K562 (cell line): ENCODE results near the gene ZMYND8. TPM values are rescaled to one million over a fixed set of nuclear protein-coding genes. Genes with fewer than 3 reads are reported as not detected.

ENCODE experiments used
- ARHGAP35 ChIP-seq: fragments of 450-650 bp; IDR thresholded peaks from 2 replicates; pipeline ENCODE4 v1.6.1; 2018; ENCODE audit not compliant: partially characterized antibody
- COPS2 ChIP-seq: fragments of 450-650 bp; conservative IDR thresholded peaks from 2 replicates; pipeline ENCODE4 v1.6.1; 2016; ENCODE audit warnings: mild to moderate bottlenecking, moderate library complexity
- HDGF ChIP-seq: fragments of 450-650 bp; IDR thresholded peaks from 2 replicates; pipeline ENCODE4 v1.6.1; 2016
- SMARCC2 ChIP-seq: fragments of 450-650 bp; IDR thresholded peaks from 2 replicates; pipeline ENCODE4 v1.6.1; 2017; ENCODE audit warnings: antibody characterized with exemption, moderate library complexity, mild to moderate bottlenecking, low read depth
- TCF7L2 ChIP-seq: fragments of 150-350 bp; IDR thresholded peaks from 2 replicates; pipeline ENCODE4 v1.6.1; 2016; ENCODE audit warnings: low read depth, mild to moderate bottlenecking, low read length, moderate library complexity
- TEAD2 ChIP-seq: fragments of 450-650 bp; IDR thresholded peaks from 2 replicates; pipeline ENCODE4 v1.6.1; 2016; ENCODE audit warnings: missing genetic modification characterization, control low read depth, missing compliant biosample characterization
- polyA plus RNA-seq, 8 experiments: library from polyadenylated mRNA; depleted of rRNA in 4 of 8; stranded (reverse) in 5 of 8; unstranded in 3 of 8; fragments of >200 nt; fragmentation: Nextera tagmentation in 2 of 8; fragmentation: Illumina TruSeq in 1 of 8; extraction: Ambion mirVana in 2 of 8; extraction: Trizol in 1 of 8; gene quantifications; 2 replicates each; pipeline versions ENCODE4 v1.2.1 to v1.2.3, GENCODE V29; 2011 to 2014; ENCODE audit warnings: inconsistent platforms in 1 of 8, missing spikeins in 1 of 8
- total RNA-seq, 7 experiments: library from RNA; depleted of rRNA in 6 of 7; stranded (reverse); fragments of >200 nt in 6 of 7; fragmentation: Illumina TruSeq in 2 of 7; extraction: Trizol in 2 of 7; gene quantifications; 2 replicates each; pipeline versions ENCODE4 v1.2.1 to v1.2.3, GENCODE V29; 2011 to 2021; ENCODE audit warnings: low replicate concordance in 1 of 7
- TF ChIP-seq, protein P1 (sequence below), 2 experiments: fragments of 450-650 bp in 1 of 2; sonication (generic) in 1 of 2; formaldehyde crosslinking in 1 of 2; IDR thresholded peaks; 2 replicates each; pipeline versions ENCODE4 v1.7.1 to v1.9.0; 2016 to 2022; ENCODE audit warnings: inconsistent platforms in 1 of 2, mild to moderate bottlenecking in 1 of 2, missing genetic modification reagents in 1 of 2
- TF ChIP-seq, protein P2 (sequence below), 2 experiments: fragments of 450-650 bp; IDR thresholded peaks; 2 replicates each; pipeline ENCODE4 v1.6.1; 2016
- TF ChIP-seq, protein P3 (sequence below): fragments of 250-450 bp; sonication (Bioruptor Pico); IDR thresholded peaks from 2 replicates; pipeline ENCODE4 v1.4.0; 2020; ENCODE audit warnings: mild to moderate bottlenecking, moderate library complexity
- TF ChIP-seq, protein P4 (sequence below): IDR thresholded peaks from 2 replicates; pipeline ENCODE4 v1.6.1; 2016; ENCODE audit warnings: missing genetic modification characterization, missing compliant biosample characterization

Gene ZMYND8
- total and polyA plus RNA-seq, 9 of the 15 experiments (the other 6 are each of a cell fraction or from before 2014, with no cell fraction given): 31.8 to 148 (median 71.9) TPM

DNA sequence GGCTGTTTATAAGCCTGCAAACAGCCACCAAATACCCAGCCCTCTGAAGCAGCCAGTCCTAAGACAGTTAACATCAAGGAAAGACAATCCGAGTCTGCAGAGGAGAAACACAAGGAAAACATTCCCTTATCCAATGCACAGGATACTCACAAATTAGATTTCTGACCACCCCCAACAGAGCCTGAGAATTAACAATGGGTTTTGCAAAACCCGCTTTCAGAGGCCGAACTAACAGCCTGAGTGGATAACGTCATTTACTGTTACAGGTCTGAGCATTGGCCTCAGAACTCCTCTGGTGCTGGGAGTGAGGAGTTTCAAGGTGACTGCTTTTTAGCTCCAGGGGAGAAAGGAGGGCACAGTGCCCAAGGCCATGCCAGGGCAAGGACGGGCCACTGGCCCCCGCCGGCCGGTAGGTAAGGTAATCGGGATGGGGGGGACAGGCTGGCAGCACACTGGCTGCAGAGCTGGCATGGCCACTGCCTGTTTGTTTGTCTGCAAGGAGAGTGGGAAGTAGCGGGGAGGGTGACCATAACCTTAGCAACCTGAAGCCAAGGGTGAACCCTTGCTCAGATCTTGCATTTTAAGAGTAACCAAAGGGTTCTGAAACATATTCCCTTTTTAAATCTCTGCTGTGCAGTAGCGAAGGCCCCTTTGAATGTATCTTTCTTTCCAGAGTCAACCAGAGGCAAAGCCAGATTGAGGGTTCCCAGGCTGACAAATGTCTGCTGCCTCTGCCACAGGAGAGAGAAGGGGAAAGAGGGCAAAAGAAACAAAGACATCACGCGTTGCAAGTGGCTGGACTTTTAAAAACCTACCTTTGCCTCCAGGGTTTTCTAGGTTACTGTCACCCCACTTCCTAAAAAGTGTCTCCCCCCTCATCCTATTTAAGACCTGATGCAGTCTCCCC is 3.9 kb downstream of the ZMYND8 start (continued):
- TF ChIP-seq, protein P1, sequence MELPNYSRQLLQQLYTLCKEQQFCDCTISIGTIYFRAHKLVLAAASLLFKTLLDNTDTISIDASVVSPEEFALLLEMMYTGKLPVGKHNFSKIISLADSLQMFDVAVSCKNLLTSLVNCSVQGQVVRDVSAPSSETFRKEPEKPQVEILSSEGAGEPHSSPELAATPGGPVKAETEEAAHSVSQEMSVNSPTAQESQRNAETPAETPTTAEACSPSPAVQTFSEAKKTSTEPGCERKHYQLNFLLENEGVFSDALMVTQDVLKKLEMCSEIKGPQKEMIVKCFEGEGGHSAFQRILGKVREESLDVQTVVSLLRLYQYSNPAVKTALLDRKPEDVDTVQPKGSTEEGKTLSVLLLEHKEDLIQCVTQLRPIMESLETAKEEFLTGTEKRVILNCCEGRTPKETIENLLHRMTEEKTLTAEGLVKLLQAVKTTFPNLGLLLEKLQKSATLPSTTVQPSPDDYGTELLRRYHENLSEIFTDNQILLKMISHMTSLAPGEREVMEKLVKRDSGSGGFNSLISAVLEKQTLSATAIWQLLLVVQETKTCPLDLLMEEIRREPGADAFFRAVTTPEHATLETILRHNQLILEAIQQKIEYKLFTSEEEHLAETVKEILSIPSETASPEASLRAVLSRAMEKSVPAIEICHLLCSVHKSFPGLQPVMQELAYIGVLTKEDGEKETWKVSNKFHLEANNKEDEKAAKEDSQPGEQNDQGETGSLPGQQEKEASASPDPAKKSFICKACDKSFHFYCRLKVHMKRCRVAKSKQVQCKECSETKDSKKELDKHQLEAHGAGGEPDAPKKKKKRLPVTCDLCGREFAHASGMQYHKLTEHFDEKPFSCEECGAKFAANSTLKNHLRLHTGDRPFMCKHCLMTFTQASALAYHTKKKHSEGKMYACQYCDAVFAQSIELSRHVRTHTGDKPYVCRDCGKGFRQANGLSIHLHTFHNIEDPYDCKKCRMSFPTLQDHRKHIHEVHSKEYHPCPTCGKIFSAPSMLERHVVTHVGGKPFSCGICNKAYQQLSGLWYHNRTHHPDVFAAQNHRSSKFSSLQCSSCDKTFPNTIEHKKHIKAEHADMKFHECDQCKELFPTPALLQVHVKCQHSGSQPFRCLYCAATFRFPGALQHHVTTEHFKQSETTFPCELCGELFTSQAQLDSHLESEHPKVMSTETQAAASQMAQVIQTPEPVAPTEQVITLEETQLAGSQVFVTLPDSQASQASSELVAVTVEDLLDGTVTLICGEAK (IDR thresholded peaks at IDR 0.05): no peak
- TF ChIP-seq, protein P1 (CRISPR knock-in tag; IDR thresholded peaks at IDR 0.05): no peak
- TF ChIP-seq COPS2 (no peak), SMARCC2 (no peak), HDGF (no peak), TEAD2 (tag) (no peak), TCF7L2 (no peak), ARHGAP35 (no peak)
- TF ChIP-seq, protein P2, sequence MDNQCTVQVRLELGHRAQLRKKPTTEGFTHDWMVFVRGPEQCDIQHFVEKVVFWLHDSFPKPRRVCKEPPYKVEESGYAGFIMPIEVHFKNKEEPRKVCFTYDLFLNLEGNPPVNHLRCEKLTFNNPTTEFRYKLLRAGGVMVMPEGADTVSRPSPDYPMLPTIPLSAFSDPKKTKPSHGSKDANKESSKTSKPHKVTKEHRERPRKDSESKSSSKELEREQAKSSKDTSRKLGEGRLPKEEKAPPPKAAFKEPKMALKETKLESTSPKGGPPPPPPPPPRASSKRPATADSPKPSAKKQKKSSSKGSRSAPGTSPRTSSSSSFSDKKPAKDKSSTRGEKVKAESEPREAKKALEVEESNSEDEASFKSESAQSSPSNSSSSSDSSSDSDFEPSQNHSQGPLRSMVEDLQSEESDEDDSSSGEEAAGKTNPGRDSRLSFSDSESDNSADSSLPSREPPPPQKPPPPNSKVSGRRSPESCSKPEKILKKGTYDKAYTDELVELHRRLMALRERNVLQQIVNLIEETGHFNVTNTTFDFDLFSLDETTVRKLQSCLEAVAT (IDR thresholded peaks at IDR 0.05): peak; percentile 74 to 84
- TF ChIP-seq, protein P3, sequence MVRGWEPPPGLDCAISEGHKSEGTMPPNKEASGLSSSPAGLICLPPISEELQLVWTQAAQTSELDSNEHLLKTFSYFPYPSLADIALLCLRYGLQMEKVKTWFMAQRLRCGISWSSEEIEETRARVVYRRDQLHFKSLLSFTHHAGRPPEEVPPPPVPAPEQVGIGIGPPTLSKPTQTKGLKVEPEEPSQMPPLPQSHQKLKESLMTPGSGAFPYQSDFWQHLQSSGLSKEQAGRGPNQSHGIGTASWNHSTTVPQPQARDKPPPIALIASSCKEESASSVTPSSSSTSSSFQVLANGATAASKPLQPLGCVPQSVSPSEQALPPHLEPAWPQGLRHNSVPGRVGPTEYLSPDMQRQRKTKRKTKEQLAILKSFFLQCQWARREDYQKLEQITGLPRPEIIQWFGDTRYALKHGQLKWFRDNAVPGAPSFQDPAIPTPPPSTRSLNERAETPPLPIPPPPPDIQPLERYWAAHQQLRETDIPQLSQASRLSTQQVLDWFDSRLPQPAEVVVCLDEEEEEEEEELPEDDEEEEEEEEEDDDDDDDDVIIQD (CRISPR knock-in tag): no peak
- TF ChIP-seq, protein P4, sequence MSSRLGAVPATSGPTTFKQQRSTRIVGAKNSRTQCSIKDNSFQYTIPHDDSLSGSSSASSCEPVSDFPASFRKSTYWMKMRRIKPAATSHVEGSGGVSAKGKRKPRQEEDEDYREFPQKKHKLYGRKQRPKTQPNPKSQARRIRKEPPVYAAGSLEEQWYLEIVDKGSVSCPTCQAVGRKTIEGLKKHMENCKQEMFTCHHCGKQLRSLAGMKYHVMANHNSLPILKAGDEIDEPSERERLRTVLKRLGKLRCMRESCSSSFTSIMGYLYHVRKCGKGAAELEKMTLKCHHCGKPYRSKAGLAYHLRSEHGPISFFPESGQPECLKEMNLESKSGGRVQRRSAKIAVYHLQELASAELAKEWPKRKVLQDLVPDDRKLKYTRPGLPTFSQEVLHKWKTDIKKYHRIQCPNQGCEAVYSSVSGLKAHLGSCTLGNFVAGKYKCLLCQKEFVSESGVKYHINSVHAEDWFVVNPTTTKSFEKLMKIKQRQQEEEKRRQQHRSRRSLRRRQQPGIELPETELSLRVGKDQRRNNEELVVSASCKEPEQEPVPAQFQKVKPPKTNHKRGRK: no peak
